SK-N-SH treated with all-trans-retinoic acid at 6 μM for 48 hours (cell line): ENCODE results near the gene C18orf32.

Source experiments
- ATAC-seq: fragments of 200-7000 bp; cut with Tn5 transposase; 3 replicates; pipeline ENCODE4 v1.9.1; 2020; ENCODE audit warnings: mild to moderate bottlenecking, moderate library complexity
- ARNTL ChIP-seq: fragments of 450-650 bp; formaldehyde crosslinking; IDR thresholded peaks from 2 replicates; pipeline ENCODE4 v1.5.0; 2020; ENCODE audit warnings: low read depth, mild to moderate bottlenecking, moderate library complexity, borderline replicate concordance
- CSDC2 ChIP-seq: fragments of 250-450 bp; sonication (Bioruptor Pico); IDR thresholded peaks from 2 replicates; pipeline ENCODE4 v1.5.0; 2020; ENCODE audit warnings: mild to moderate bottlenecking, moderate library complexity
- ESRRG ChIP-seq: fragments of 250-450 bp; sonication (Bioruptor Pico); IDR thresholded peaks from 2 replicates; pipeline ENCODE4 v1.6.1; 2021; ENCODE audit warnings: mild to moderate bottlenecking
- GLIS3 ChIP-seq: fragments of 250-450 bp; sonication (Bioruptor Pico); IDR thresholded peaks from 2 replicates; pipeline ENCODE4 v1.5.0; 2020; ENCODE audit warnings: mild to moderate bottlenecking, moderate library complexity
- ISL1 ChIP-seq: fragments of 250-450 bp; sonication (Bioruptor Pico); IDR thresholded peaks from 2 replicates; pipeline ENCODE4 v2.1.2; 2022; ENCODE audit warnings: mild to moderate bottlenecking, moderate library complexity
- OSR1 ChIP-seq: fragments of 250-450 bp; sonication (Bioruptor Pico); IDR thresholded peaks from 2 replicates; pipeline ENCODE4 v1.8.0; 2022; ENCODE audit warnings: moderate library complexity, mild to moderate bottlenecking, inconsistent platforms
- POU6F1 ChIP-seq: fragments of 250-450 bp; sonication (Bioruptor Pico); IDR thresholded peaks from 2 replicates; pipeline ENCODE4 v1.8.0; 2021; ENCODE audit warnings: low read depth, mild to moderate bottlenecking, moderate library complexity, borderline replicate concordance
- PPARA ChIP-seq: fragments of 250-450 bp; sonication (Bioruptor Pico); IDR thresholded peaks from 2 replicates; pipeline ENCODE4 v1.5.0; 2020; ENCODE audit warnings: mild to moderate bottlenecking, borderline replicate concordance
- RARB ChIP-seq: fragments of 250-450 bp; sonication (Bioruptor Pico); IDR thresholded peaks from 2 replicates; pipeline ENCODE4 v1.8.0; 2021; ENCODE audit warnings: mild to moderate bottlenecking, moderate library complexity
- SNAI2 ChIP-seq: fragments of 250-450 bp; sonication (Bioruptor Pico); IDR thresholded peaks from 2 replicates; pipeline ENCODE4 v1.5.0; 2020; ENCODE audit warnings: mild to moderate bottlenecking, moderate library complexity
- TCF4 ChIP-seq: fragments of 250-450 bp; sonication (Bioruptor Pico); IDR thresholded peaks from 2 replicates; pipeline ENCODE4 v1.8.0; 2021; ENCODE audit warnings: mild to moderate bottlenecking, moderate library complexity, borderline replicate concordance
- TOX ChIP-seq: fragments of 250-450 bp; sonication (Bioruptor Pico); IDR thresholded peaks from 2 replicates; pipeline ENCODE4 v1.8.0; 2021; ENCODE audit warnings: mild to moderate bottlenecking, moderate library complexity, borderline replicate concordance
- ZC3H10 ChIP-seq: fragments of 250-450 bp; sonication (Bioruptor Pico); IDR thresholded peaks from 2 replicates; pipeline ENCODE4 v1.5.1; 2021; ENCODE audit warnings: mild to moderate bottlenecking, moderate library complexity
- ZFP3 ChIP-seq: fragments of 250-450 bp; sonication (Bioruptor Pico); IDR thresholded peaks from 2 replicates; pipeline ENCODE4 v1.5.0; 2020; ENCODE audit warnings: mild to moderate bottlenecking, moderate library complexity
- ZFP30 ChIP-seq: fragments of 450-650 bp; formaldehyde crosslinking; IDR thresholded peaks from 2 replicates; pipeline ENCODE4 v1.5.0; 2022; ENCODE audit warnings: mild to moderate bottlenecking, moderate library complexity
- ZNF565 ChIP-seq: fragments of 450-650 bp; formaldehyde crosslinking; conservative IDR thresholded peaks from 2 replicates; pipeline ENCODE4 v1.5.0; 2020; ENCODE audit warnings: low read depth, mild to moderate bottlenecking, moderate library complexity
- ZNF70 ChIP-seq: fragments of 450-650 bp; formaldehyde crosslinking; IDR thresholded peaks from 2 replicates; pipeline ENCODE4 v1.5.0; 2020; ENCODE audit warnings: mild to moderate bottlenecking, moderate library complexity
- ZNF8 ChIP-seq: fragments of 450-650 bp; formaldehyde crosslinking; IDR thresholded peaks from 2 replicates; pipeline ENCODE4 v1.5.0; 2020; ENCODE audit warnings: mild to moderate bottlenecking, moderate library complexity
- TF ChIP-seq, protein P1 (sequence below): fragments of 250-450 bp; sonication (Bioruptor Pico); IDR thresholded peaks from 2 replicates; pipeline ENCODE4 v1.5.0; 2020; ENCODE audit warnings: mild to moderate bottlenecking, moderate library complexity
- TF ChIP-seq, protein P2 (sequence below): fragments of 250-450 bp; sonication (Bioruptor Pico); IDR thresholded peaks from 2 replicates; pipeline ENCODE4 v1.5.1; 2021; ENCODE audit warnings: mild to moderate bottlenecking, moderate library complexity
- TF ChIP-seq, protein P3 (sequence below): fragments of 250-450 bp; sonication (Bioruptor Pico); IDR thresholded peaks from 2 replicates; pipeline ENCODE4 v1.8.0; 2020; ENCODE audit warnings: mild to moderate bottlenecking, moderate library complexity, borderline replicate concordance

The C18orf32 gene

GRCh38 chr18:49467019-49467563 lies 19.9 kb downstream of the C18orf32 start:
- TF ChIP-seq GLIS3 (CRISPR knock-in tag) (no peak), ZNF8 (CRISPR knock-in tag) (no peak), CSDC2 (CRISPR knock-in tag) (no peak), SNAI2 (no peak), ISL1 (CRISPR knock-in tag) (no peak), ZFP30 (CRISPR knock-in tag) (no peak), PPARA (CRISPR knock-in tag) (no peak), ZFP3 (CRISPR knock-in tag) (no peak), POU6F1 (no peak), ZNF70 (no peak), ZC3H10 (CRISPR knock-in tag) (no peak), ZNF565 (CRISPR knock-in tag) (no peak), ARNTL (CRISPR knock-in tag) (no peak)
- TF ChIP-seq, protein P1, sequence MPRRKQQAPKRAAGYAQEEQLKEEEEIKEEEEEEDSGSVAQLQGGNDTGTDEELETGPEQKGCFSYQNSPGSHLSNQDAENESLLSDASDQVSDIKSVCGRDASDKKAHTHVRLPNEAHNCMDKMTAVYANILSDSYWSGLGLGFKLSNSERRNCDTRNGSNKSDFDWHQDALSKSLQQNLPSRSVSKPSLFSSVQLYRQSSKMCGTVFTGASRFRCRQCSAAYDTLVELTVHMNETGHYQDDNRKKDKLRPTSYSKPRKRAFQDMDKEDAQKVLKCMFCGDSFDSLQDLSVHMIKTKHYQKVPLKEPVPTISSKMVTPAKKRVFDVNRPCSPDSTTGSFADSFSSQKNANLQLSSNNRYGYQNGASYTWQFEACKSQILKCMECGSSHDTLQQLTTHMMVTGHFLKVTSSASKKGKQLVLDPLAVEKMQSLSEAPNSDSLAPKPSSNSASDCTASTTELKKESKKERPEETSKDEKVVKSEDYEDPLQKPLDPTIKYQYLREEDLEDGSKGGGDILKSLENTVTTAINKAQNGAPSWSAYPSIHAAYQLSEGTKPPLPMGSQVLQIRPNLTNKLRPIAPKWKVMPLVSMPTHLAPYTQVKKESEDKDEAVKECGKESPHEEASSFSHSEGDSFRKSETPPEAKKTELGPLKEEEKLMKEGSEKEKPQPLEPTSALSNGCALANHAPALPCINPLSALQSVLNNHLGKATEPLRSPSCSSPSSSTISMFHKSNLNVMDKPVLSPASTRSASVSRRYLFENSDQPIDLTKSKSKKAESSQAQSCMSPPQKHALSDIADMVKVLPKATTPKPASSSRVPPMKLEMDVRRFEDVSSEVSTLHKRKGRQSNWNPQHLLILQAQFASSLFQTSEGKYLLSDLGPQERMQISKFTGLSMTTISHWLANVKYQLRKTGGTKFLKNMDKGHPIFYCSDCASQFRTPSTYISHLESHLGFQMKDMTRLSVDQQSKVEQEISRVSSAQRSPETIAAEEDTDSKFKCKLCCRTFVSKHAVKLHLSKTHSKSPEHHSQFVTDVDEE (CRISPR knock-in tag) = no peak
- no peak for ATAC-seq

DNA sequence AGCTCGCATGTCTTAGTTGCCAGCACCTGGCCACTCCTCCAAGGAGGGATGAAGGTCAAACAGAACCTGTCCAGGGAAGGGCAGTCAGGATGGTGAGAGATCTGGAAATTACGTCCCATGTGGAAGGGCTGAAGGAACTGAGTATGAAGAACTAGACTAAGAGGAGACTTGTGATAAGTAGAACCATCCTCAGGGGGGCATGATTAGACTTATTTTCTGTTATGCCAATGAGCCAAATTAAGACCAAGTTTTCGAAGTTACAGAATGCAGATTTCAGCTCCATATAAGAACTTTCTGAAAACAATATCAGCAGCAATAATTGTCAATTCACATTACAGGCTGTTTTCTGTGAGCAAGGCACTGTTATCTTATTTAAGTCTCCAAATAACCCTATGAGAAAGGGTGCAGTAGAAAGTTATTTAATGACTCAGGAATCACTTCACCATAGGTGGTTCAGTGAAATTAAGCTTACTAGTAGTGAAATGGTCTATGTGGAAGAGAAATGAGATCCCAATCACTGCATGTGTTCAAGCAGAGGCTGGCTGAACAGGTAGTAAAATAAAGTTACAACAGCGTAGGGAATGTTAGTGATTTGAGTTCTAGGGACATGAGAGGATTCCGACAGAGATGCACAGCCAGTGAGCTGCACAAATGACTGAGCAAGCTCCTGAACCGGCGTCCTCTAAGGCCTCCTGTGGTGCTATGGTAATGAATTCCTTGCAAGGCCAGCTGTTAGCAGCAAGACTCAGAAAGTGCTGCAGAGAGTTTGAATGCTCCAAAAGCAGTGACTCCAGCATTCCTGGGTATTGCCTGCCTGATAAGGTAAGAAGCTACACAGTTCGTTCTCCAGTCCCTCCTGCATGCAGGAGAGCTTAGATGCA lies 22.1 kb downstream of the C18orf32 start:
- no peak for ATAC-seq
- no peak for TF ChIP-seq PPARA (CRISPR knock-in tag)
- no peak for TF ChIP-seq POU6F1
- TF ChIP-seq ARNTL (CRISPR knock-in tag) = no peak
- no peak for TF ChIP-seq ISL1 (CRISPR knock-in tag)
- no peak for TF ChIP-seq ZNF70
- no peak for TF ChIP-seq TOX (CRISPR knock-in tag)
- no peak for TF ChIP-seq RARB (CRISPR knock-in tag)
- no peak for TF ChIP-seq CSDC2 (CRISPR knock-in tag)
- TF ChIP-seq, protein P2, sequence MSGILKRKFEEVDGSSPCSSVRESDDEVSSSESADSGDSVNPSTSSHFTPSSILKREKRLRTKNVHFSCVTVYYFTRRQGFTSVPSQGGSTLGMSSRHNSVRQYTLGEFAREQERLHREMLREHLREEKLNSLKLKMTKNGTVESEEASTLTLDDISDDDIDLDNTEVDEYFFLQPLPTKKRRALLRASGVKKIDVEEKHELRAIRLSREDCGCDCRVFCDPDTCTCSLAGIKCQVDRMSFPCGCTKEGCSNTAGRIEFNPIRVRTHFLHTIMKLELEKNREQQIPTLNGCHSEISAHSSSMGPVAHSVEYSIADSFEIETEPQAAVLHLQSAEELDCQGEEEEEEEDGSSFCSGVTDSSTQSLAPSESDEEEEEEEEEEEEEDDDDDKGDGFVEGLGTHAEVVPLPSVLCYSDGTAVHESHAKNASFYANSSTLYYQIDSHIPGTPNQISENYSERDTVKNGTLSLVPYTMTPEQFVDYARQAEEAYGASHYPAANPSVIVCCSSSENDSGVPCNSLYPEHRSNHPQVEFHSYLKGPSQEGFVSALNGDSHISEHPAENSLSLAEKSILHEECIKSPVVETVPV (CRISPR knock-in tag) = no peak
- TF ChIP-seq ZFP3 (CRISPR knock-in tag) = no peak
- TF ChIP-seq GLIS3 (CRISPR knock-in tag) = no peak
- no peak for TF ChIP-seq TCF4 (CRISPR knock-in tag)

- no peak for ATAC-seq
Observed at GRCh38 chr18:49461602-49461977, 25.4 kb downstream of the C18orf32 start.

More at GRCh38 chr18:49461602-49461977, 25.4 kb downstream of the C18orf32 start:
- TF ChIP-seq TOX (CRISPR knock-in tag) (no peak), ZNF8 (CRISPR knock-in tag) (no peak), OSR1 (CRISPR knock-in tag) (no peak), CSDC2 (CRISPR knock-in tag) (no peak), PPARA (CRISPR knock-in tag) (no peak), ZFP30 (CRISPR knock-in tag) (no peak), ISL1 (CRISPR knock-in tag) (no peak), ZFP3 (CRISPR knock-in tag) (no peak), ZC3H10 (CRISPR knock-in tag) (no peak), POU6F1 (no peak), ESRRG (CRISPR knock-in tag) (no peak)
- TF ChIP-seq, protein P3, sequence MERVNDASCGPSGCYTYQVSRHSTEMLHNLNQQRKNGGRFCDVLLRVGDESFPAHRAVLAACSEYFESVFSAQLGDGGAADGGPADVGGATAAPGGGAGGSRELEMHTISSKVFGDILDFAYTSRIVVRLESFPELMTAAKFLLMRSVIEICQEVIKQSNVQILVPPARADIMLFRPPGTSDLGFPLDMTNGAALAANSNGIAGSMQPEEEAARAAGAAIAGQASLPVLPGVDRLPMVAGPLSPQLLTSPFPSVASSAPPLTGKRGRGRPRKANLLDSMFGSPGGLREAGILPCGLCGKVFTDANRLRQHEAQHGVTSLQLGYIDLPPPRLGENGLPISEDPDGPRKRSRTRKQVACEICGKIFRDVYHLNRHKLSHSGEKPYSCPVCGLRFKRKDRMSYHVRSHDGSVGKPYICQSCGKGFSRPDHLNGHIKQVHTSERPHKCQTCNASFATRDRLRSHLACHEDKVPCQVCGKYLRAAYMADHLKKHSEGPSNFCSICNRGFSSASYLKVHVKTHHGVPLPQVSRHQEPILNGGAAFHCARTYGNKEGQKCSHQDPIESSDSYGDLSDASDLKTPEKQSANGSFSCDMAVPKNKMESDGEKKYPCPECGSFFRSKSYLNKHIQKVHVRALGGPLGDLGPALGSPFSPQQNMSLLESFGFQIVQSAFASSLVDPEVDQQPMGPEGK (CRISPR knock-in tag) = no peak
